H1 (cell line): ENCODE results near the gene COL4A4. TPM values are rescaled to one million over a fixed set of nuclear protein-coding genes. Genes with fewer than 3 reads are reported as not detected.

ENCODE experiments used
- CTCF ChIA-PET: fragments of 300-600 bp; sonication (Branson Sonifier 250); formaldehyde crosslinking; loops from one replicate; lab custom pipeline; 2021; ENCODE audit not compliant: partially characterized antibody; lab: Charles Lee
- POLR2A ChIA-PET: fragments of 300-600 bp; sonication (Branson Sonifier 250); formaldehyde crosslinking; loops from one replicate; lab custom pipeline; 2021; ENCODE audit warnings: inconsistent platforms; ENCODE audit not compliant: partially characterized antibody; lab: Charles Lee
- DNase-seq, 2 experiments: peaks; one replicate each; pipeline versions ENCODE4 v3.0.0 to v3.0.0-alpha.2; 2010 to 2022; ENCODE audit warnings: low spot score in 2 of 2, low read depth in 1 of 2, mixed read lengths in 1 of 2
- FAIRE-seq: peaks from 2 replicates; lab custom pipeline; 2011; peaks lifted over from hg19 to GRCh38; lab: Jason Lieb, UNC
- H2AFZ ChIP-seq: 2 replicates; pipeline ENCODE4 v1.8.1; 2012; ENCODE audit warnings: low read length, inconsistent platforms
- H2AK5ac ChIP-seq: 2 replicates; pipeline ENCODE4 v1.6.1; 2013; ENCODE audit warnings: low read depth, low read length
- H2BK120ac ChIP-seq: replicated peaks from 2 replicates; pipeline ENCODE3; 2013; ENCODE audit warnings: low read depth, low read length, inconsistent platforms
- H2BK12ac ChIP-seq: 2 replicates; pipeline ENCODE4 v1.6.1; 2013; ENCODE audit warnings: low read depth, low read length
- H2BK15ac ChIP-seq: 2 replicates; pipeline ENCODE4 v1.6.1; 2013; ENCODE audit warnings: low read length
- H2BK20ac ChIP-seq: 2 replicates; pipeline ENCODE4 v1.6.1; 2013; ENCODE audit warnings: low read length
- H2BK5ac ChIP-seq: 2 replicates; pipeline ENCODE4 v1.6.1; 2013; ENCODE audit warnings: low read depth, low read length
- H3K14ac ChIP-seq: 2 replicates; pipeline ENCODE4 v1.6.1; 2013; ENCODE audit warnings: inconsistent platforms; ENCODE audit not compliant: insufficient read length
- H3K18ac ChIP-seq: 2 replicates; pipeline ENCODE4 v1.6.1; 2013; ENCODE audit warnings: low read length; ENCODE audit errors: extremely low read depth
- H3K23ac ChIP-seq: 2 replicates; pipeline ENCODE4 v1.6.1; 2013; ENCODE audit warnings: inconsistent platforms; ENCODE audit not compliant: insufficient read length
- H3K23me2 ChIP-seq: 2 replicates; pipeline ENCODE4 v1.6.1; 2013; ENCODE audit warnings: low read depth, low read length
- H3K27ac ChIP-seq: 2 replicates; pipeline ENCODE4 v1.6.1; 2011; ENCODE audit warnings: low read depth, low read length, inconsistent platforms
- H3K27me3 ChIP-seq, 4 experiments: replicated peaks in 1 of 4; 1 replicate in 1 of 4; 2 replicates in 3 of 4; pipeline versions ENCODE4 v1.6.1 to v1.8.1; 2011 to 2013; ENCODE audit warnings: low read length in 3 of 4, mild to moderate bottlenecking in 3 of 4, inconsistent platforms in 2 of 4, mixed read lengths in 2 of 4, moderate library complexity in 1 of 4; ENCODE audit not compliant: control insufficient read depth in 3 of 4, insufficient read depth in 3 of 4; ENCODE audit errors: extremely low read depth in 1 of 4
- H3K36me3 ChIP-seq, 4 experiments: 2 replicates each; pipeline versions ENCODE4 v1.6.1 to v1.8.1; 2011 to 2013; ENCODE audit warnings: mild to moderate bottlenecking in 4 of 4, low read length in 3 of 4, moderate library complexity in 2 of 4, control low read depth in 1 of 4, inconsistent platforms in 1 of 4; ENCODE audit not compliant: insufficient read depth in 4 of 4, control insufficient read depth in 2 of 4
- H3K4ac ChIP-seq: replicated peaks from 2 replicates; pipeline ENCODE3; 2013; ENCODE audit warnings: low read length, low read depth, mixed read lengths, inconsistent platforms; ENCODE audit not compliant: insufficient read length
- H3K4me1 ChIP-seq, 4 experiments: replicated peaks in 1 of 4; 1 replicate in 1 of 4; 2 replicates in 3 of 4; pipeline versions ENCODE4 v1.6.1 to v1.8.1; 2011 to 2013; ENCODE audit warnings: low read length in 3 of 4, inconsistent platforms in 2 of 4, mixed read lengths in 1 of 4; ENCODE audit not compliant: insufficient read depth in 4 of 4, control insufficient read depth in 3 of 4
- H3K4me2 ChIP-seq, 2 experiments: 2 replicates each; pipeline versions ENCODE4 v1.6.1 to v1.8.1; 2011 to 2013; ENCODE audit warnings: low read depth in 2 of 2, low read length in 2 of 2, control low read depth in 1 of 2, inconsistent platforms in 1 of 2, mild to moderate bottlenecking in 1 of 2; ENCODE audit not compliant: insufficient read depth in 1 of 2
- H3K4me3 ChIP-seq, 4 experiments: fragments of 200-600, 300-600 bp in 1 of 4; sonication (generic), shearing (Covaris generic), sonication (Bioruptor Twin) in 1 of 4; 2 replicates each; pipeline versions ENCODE4 v1.5.1 to v1.8.1; 2011 to 2016; ENCODE audit warnings: low read length in 4 of 4, low read depth in 3 of 4, control low read depth in 2 of 4, inconsistent platforms in 2 of 4, mild to moderate bottlenecking in 2 of 4, mixed read lengths in 1 of 4, moderate library complexity in 1 of 4; ENCODE audit not compliant: insufficient read depth in 2 of 4; ENCODE audit errors: extremely low read depth in 1 of 4
- H3K56ac ChIP-seq: replicated peaks from 2 replicates; pipeline ENCODE3; 2013; ENCODE audit warnings: low read depth, mild to moderate bottlenecking, mixed read lengths, low read length, inconsistent platforms; ENCODE audit not compliant: insufficient read length
- H3K79me1 ChIP-seq: 2 replicates; pipeline ENCODE4 v1.6.1; 2013; ENCODE audit warnings: low read depth, low read length, control low read depth
- H3K79me2 ChIP-seq, 2 experiments: 2 replicates each; pipeline versions ENCODE4 v1.6.1 to v1.8.1; 2012 to 2013; ENCODE audit warnings: low read length in 2 of 2, mild to moderate bottlenecking in 2 of 2, inconsistent platforms in 1 of 2; ENCODE audit not compliant: insufficient read depth in 2 of 2, control insufficient read depth in 1 of 2
- H3K9ac ChIP-seq, 4 experiments: replicated peaks in 1 of 4; 1 replicate in 1 of 4; 2 replicates in 3 of 4; pipeline versions ENCODE4 v1.6.1 to v1.8.1; 2011 to 2013; ENCODE audit warnings: low read depth in 3 of 4, low read length in 3 of 4, control low read depth in 2 of 4, mild to moderate bottlenecking in 2 of 4, moderate library complexity in 2 of 4, inconsistent platforms in 1 of 4; ENCODE audit errors: extremely low read depth in 1 of 4
- H3K9me3 ChIP-seq, 2 experiments: 2 replicates each; pipeline versions ENCODE4 v1.6.1 to v1.8.1; 2012 to 2013; ENCODE audit warnings: mild to moderate bottlenecking in 2 of 2, moderate library complexity in 2 of 2, control low read depth in 1 of 2, inconsistent platforms in 1 of 2, low read depth in 1 of 2, low read length in 1 of 2, mixed read lengths in 1 of 2; ENCODE audit not compliant: insufficient read depth in 2 of 2
- H4K20me1 ChIP-seq, 2 experiments: replicated peaks in 1 of 2; 2 replicates each; pipeline versions ENCODE3 to v1.8.1; 2011 to 2013; ENCODE audit warnings: inconsistent platforms in 2 of 2, low read length in 2 of 2, mild to moderate bottlenecking in 1 of 2; ENCODE audit not compliant: insufficient read depth in 2 of 2, control insufficient read depth in 1 of 2
- H4K5ac ChIP-seq: 2 replicates; pipeline ENCODE4 v1.6.1; 2013; ENCODE audit warnings: low read length, low read depth, mixed read lengths, inconsistent platforms; ENCODE audit not compliant: insufficient read length
- H4K8ac ChIP-seq: 2 replicates; pipeline ENCODE4 v1.8.0; 2013; ENCODE audit warnings: mild to moderate bottlenecking, moderate library complexity, low read length, inconsistent platforms; ENCODE audit not compliant: insufficient read depth; ENCODE audit errors: extremely low read depth
- H4K91ac ChIP-seq: replicated peaks from 2 replicates; pipeline ENCODE3; 2013; ENCODE audit warnings: low read length, mixed read lengths, inconsistent platforms; ENCODE audit not compliant: insufficient read length
- NANOG ChIP-seq: IDR thresholded peaks from 2 replicates; pipeline ENCODE4 v1.6.1; 2011; ENCODE audit warnings: low read length, low read depth, mild to moderate bottlenecking, inconsistent platforms; ENCODE audit not compliant: insufficient read depth, poor library complexity, severe bottlenecking
- WGBS, 2 experiments: shearing (Covaris generic) in 1 of 2; methylation state at CpG; one replicate each; pipeline versions ENCODE4 v1.1.6 to v1.1.7; 2013 to 2015; ENCODE audit warnings: low lambda C conversion rate in 2 of 2, mixed read lengths in 2 of 2, inconsistent platforms in 1 of 2, low coverage in 1 of 2, missing lambda C conversion rate in 1 of 2; ENCODE audit not compliant: insufficient replicate concordance in 2 of 2, insufficient coverage in 1 of 2, insufficient read length in 1 of 2; ENCODE audit errors: extremely low coverage in 1 of 2, missing lambda C conversion rate in 1 of 2; 5-methylcytosine and 5-hydroxymethylcytosine counted together
- polyA plus RNA-seq, 7 experiments: library from polyadenylated mRNA; depleted of rRNA in 3 of 7; stranded (reverse) in 5 of 7; unstranded in 2 of 7; fragments of >200 nt in 5 of 7; fragments of 200-250 nt in 2 of 7; gene quantifications; 1 replicate in 5 of 7; 2 replicates in 1 of 7; 4 replicates in 1 of 7; pipeline versions ENCODE4 v1.2.1 to v1.2.3, GENCODE V29; 2011 to 2013; ENCODE audit warnings: missing spikeins in 2 of 7, mixed read lengths in 2 of 7
- total RNA-seq: library from RNA; stranded (reverse); fragmentation: NEBNext Ultra II Directional; extraction: Animal tissue kit (Norgen Biotek cat#: 25700); gene quantifications from 2 replicates; pipeline ENCODE4 v1.2.1, GENCODE V29; 2021
- TF ChIP-seq, protein P1 (sequence below): IDR thresholded peaks from 2 replicates; pipeline ENCODE4 v1.6.1; 2012; ENCODE audit warnings: inconsistent platforms

The COL4A4 gene
- total and polyA plus RNA-seq, 2 of the 8 experiments (the other 6 are each of a cell fraction or from before 2014, with no cell fraction given) = 0.33 to 1.7 TPM

DNA sequence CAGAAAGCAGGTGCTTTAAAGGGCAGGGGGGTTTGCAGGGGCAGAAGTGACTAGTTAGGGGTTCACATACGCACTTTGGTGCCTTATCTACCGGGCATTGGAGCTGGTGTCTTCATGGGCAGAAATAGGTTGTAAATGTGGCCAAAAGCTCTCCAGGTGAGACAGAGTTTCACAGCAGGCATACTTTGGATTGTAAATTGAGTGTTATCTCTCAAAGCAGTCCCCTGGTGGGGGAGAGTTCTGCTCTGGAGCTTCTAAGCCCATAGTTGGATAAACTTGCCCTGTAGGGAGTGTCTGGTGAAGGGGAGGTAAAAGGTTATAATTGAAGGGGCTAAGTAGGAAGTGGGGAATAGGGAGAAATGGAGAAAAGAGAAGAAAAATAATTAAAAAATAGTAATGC, 43.6 kb upstream of the COL4A4 start:
- no peak overlapping the region for H4K91ac ChIP-seq

More for the DNA sequence above, 43.6 kb upstream of the COL4A4 start:
- H2BK12ac ChIP-seq = no peak overlapping the region
- no peak overlapping the region for H3K56ac ChIP-seq
- H3K23ac ChIP-seq = no peak overlapping the region
- H2BK20ac ChIP-seq = no peak overlapping the region
- ChIA-PET POLR2A (no interaction called here), CTCF (interaction anchor here (0.8 to 2.4 kb wide), 2 partner anchors 31 to 174 kb away, joined by 3 to 8 read pairs; no protein-coding TSS in a partner anchor)
- no peaks in the 10 kb centered on the region for H3K36me3 ChIP-seq
- H3K27ac ChIP-seq = no peak overlapping the region
- H2BK120ac ChIP-seq = no peak overlapping the region
- H2BK15ac ChIP-seq = no peak overlapping the region
- H3K27me3 ChIP-seq = peaks cover 21 to 46% (median 34%) of the 10 kb centered on the region in 4 experiments
- no peaks in the 10 kb centered on the region for H3K9me3 ChIP-seq
- no peak overlapping the region for H3K4me3 ChIP-seq
- H3K4me1 ChIP-seq = peaks cover 0 to 4% (median 0%) of the 10 kb centered on the region in 4 experiments; a peak in 1 of 7 replicates
- FAIRE-seq = no peak
- TF ChIP-seq NANOG = peak; percentile 48
- TF ChIP-seq, protein P1, sequence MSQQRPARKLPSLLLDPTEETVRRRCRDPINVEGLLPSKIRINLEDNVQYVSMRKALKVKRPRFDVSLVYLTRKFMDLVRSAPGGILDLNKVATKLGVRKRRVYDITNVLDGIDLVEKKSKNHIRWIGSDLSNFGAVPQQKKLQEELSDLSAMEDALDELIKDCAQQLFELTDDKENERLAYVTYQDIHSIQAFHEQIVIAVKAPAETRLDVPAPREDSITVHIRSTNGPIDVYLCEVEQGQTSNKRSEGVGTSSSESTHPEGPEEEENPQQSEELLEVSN = no peak
- H2AK5ac ChIP-seq = no peak overlapping the region
- no peak overlapping the region for H3K14ac ChIP-seq
- no peak overlapping the region for H2AFZ ChIP-seq
- H3K79me2 ChIP-seq = no peaks in the 10 kb centered on the region
- WGBS, 2 experiments = 60% methylated on average over 2 of the region's 2 CpGs; no CpG with 5 or more reads in 1 of the 2 experiments
- H3K4ac ChIP-seq = no peak overlapping the region
- no peaks in the 10 kb centered on the region for H3K23me2 ChIP-seq
- no peaks in the 10 kb centered on the region for H4K20me1 ChIP-seq
- H3K9ac ChIP-seq = no peak overlapping the region
- no peak overlapping the region for H3K18ac ChIP-seq
- H3K79me1 ChIP-seq = no peaks in the 10 kb centered on the region
- H2BK5ac ChIP-seq = no peak overlapping the region
- H4K5ac ChIP-seq = no peak overlapping the region
- no peak overlapping the region for H4K8ac ChIP-seq
- DNase-seq = no peak
- H3K4me2 ChIP-seq = peak overlapping the region in 1 of 2 experiments; percentile 14; a peak in 1 of 4 replicates
